SH-SY5Y (cell line): ENCODE results near the gene NARS2.

Source experiments
- GATA2 ChIP-seq: IDR thresholded peaks from 2 replicates; pipeline ENCODE4 v1.6.1; 2011; ENCODE audit warnings: mild to moderate bottlenecking, low read depth, low read length
- GATA3 ChIP-seq: IDR thresholded peaks from 2 replicates; pipeline ENCODE4 v1.6.1; 2011; ENCODE audit warnings: low read depth, mild to moderate bottlenecking, low read length, moderate library complexity

GRCh38 chr11:78457448-78457847 lies 117.2 kb downstream of the NARS2 start:
- TF ChIP-seq GATA2 (no peak), GATA3 (no peak)
